ENCODE measurements around the gene REXO4. TPM values are rescaled to one million over a fixed set of nuclear protein-coding genes. Genes with fewer than 3 reads are reported as not detected.

Gene REXO4
- total RNA-seq, 1 donor from 2014 or later, result 22.5 TPM

DNA sequence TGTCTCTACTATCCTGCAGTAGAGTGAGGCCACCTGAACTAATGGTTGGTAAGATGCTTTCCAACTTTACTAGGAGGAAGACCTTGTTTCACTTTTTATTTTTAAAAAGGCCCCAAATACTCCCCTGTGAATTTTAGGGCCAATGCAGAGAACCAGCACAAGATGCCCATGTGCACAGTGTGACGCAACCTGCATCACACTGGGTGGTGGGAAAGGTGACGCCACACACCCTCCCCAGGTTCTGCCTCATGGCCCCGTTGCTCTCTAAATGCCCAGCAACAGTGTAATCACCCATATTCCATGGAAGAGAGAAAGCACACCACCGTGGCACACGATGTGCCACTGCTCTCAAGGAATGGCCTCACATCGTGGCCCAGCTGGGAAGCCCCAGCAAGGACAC, 48.4 kb downstream of the REXO4 start:
- Mint-ChIP-seq H3K4me1 (ENCODE audit: low read depth, unreplicated experiment) (peaks cover 54% of the 10 kb centered on the region), H3K4me3 (ENCODE audit: unreplicated experiment) (no peak overlapping the region), H3K27me3 (ENCODE audit: low read depth, unreplicated experiment) (no peaks in the 10 kb centered on the region), H3K27ac (ENCODE audit: unreplicated experiment) (no peak overlapping the region), H3K36me3 (ENCODE audit: low read depth, unreplicated experiment) (peaks cover 17% of the 10 kb centered on the region), H3K9me3 (ENCODE audit: unreplicated experiment) (no peaks in the 10 kb centered on the region)
- Histone ChIP-seq H3K4me2 (ENCODE audit: low read length) (peak overlapping the region; percentile 4), H3K4me3 (ENCODE audit: insufficient read depth, low read depth, low read length) (no peak overlapping the region), H3K27ac (ENCODE audit: low read depth, low read length) (no peak overlapping the region), H2AFZ (ENCODE audit: low read depth, low read length) (no peak overlapping the region), H3K36me3 (ENCODE audit: insufficient read depth, low read length) (peaks cover 47% of the 10 kb centered on the region), H3K9me3 (ENCODE audit: insufficient read depth, low read depth, low read length) (no peaks in the 10 kb centered on the region), H3K9ac (ENCODE audit: low read length) (no peak overlapping the region), H3K27me3 (ENCODE audit: insufficient read depth, low read length) (no peaks in the 10 kb centered on the region), H3K79me2 (ENCODE audit: insufficient read depth, low read length) (peaks cover 99% of the 10 kb centered on the region), H3K4me1 (ENCODE audit: insufficient read depth, low read length) (peaks cover 41% of the 10 kb centered on the region), H4K20me1 (ENCODE audit: insufficient read depth, low read length) (peaks cover 99% of the 10 kb centered on the region)
- DNase-seq (ENCODE audit: low read depth) (no peak), FAIRE-seq (no peak)
- TF ChIP-seq EZH2 (IDR thresholded peaks at IDR 0.05; ENCODE audit: insufficient read depth, low read length), result no peak
- TF ChIP-seq, protein P1, sequence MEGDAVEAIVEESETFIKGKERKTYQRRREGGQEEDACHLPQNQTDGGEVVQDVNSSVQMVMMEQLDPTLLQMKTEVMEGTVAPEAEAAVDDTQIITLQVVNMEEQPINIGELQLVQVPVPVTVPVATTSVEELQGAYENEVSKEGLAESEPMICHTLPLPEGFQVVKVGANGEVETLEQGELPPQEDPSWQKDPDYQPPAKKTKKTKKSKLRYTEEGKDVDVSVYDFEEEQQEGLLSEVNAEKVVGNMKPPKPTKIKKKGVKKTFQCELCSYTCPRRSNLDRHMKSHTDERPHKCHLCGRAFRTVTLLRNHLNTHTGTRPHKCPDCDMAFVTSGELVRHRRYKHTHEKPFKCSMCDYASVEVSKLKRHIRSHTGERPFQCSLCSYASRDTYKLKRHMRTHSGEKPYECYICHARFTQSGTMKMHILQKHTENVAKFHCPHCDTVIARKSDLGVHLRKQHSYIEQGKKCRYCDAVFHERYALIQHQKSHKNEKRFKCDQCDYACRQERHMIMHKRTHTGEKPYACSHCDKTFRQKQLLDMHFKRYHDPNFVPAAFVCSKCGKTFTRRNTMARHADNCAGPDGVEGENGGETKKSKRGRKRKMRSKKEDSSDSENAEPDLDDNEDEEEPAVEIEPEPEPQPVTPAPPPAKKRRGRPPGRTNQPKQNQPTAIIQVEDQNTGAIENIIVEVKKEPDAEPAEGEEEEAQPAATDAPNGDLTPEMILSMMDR (IDR thresholded peaks at IDR 0.05; ENCODE audit: insufficient read depth, low read depth, low read length), result no peak

DNA sequence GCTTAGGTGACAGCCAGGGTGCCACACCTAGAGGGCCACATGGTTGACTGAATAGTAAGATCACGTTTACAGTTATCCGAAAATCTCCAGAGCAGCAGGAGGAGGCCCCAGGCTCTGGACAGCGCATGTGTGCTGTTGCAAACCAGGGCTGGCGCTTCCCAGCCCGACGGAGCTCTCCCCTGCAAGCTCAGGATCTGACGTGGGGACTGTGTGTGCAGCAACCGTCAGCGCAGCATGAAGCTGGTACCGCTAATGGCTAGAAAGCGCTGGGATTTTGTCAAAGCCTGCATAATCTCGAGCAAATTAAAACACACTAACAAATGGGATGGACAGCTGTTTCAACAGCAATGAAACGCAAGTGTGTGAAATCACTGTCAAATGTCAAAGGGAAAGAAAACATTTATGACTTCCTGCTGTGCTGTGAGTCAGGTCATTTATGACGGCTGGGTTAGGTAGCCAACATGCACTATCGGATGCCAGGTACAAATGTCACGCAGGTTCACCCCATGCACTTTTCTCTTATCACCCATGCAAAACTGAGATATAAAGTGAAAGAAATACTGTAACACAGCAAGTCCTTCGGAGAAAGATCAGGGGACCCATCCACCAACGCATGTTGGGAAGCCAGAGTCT, 49.4 kb downstream of the REXO4 start:
- peak overlapping the region; percentile 17 for H3K4me3 Mint-ChIP-seq (ENCODE audit: unreplicated experiment)
- H3K79me2 ChIP-seq (ENCODE audit: insufficient read depth, low read length), result peaks cover 96% of the 10 kb centered on the region
- TF ChIP-seq, protein P1 (IDR thresholded peaks at IDR 0.05; ENCODE audit: insufficient read depth, low read depth, low read length), result no peak
- no peak for TF ChIP-seq EZH2 (IDR thresholded peaks at IDR 0.05; ENCODE audit: insufficient read depth, low read length)
- H3K4me2 ChIP-seq (ENCODE audit: low read length), result peak overlapping the region; percentile 4
- H3K4me1 ChIP-seq (ENCODE audit: insufficient read depth, low read length), result peaks cover 36% of the 10 kb centered on the region
- no peak overlapping the region for H3K27ac Mint-ChIP-seq (ENCODE audit: unreplicated experiment)
- FAIRE-seq (no peak), DNase-seq (ENCODE audit: low read depth) (no peak)
- peaks cover 97% of the 10 kb centered on the region for H4K20me1 ChIP-seq (ENCODE audit: insufficient read depth, low read length)
- no peak overlapping the region for H3K27ac ChIP-seq (ENCODE audit: low read depth, low read length)
- no peaks in the 10 kb centered on the region for H3K27me3 ChIP-seq (ENCODE audit: insufficient read depth, low read length)
- peaks cover 57% of the 10 kb centered on the region for H3K4me1 Mint-ChIP-seq (ENCODE audit: low read depth, unreplicated experiment)
- H3K9me3 ChIP-seq (ENCODE audit: insufficient read depth, low read depth, low read length), result no peaks in the 10 kb centered on the region
- H3K9ac ChIP-seq (ENCODE audit: low read length), result no peak overlapping the region
- no peak overlapping the region for H3K4me3 ChIP-seq (ENCODE audit: insufficient read depth, low read depth, low read length)
- peaks cover 56% of the 10 kb centered on the region for H3K36me3 ChIP-seq (ENCODE audit: insufficient read depth, low read length)
- no peaks in the 10 kb centered on the region for H3K27me3 Mint-ChIP-seq (ENCODE audit: low read depth, unreplicated experiment)
- H3K36me3 Mint-ChIP-seq (ENCODE audit: low read depth, unreplicated experiment), result peaks cover 22% of the 10 kb centered on the region
- H2AFZ ChIP-seq (ENCODE audit: low read depth, low read length), result no peak overlapping the region
- no peaks in the 10 kb centered on the region for H3K9me3 Mint-ChIP-seq (ENCODE audit: unreplicated experiment)

DNA sequence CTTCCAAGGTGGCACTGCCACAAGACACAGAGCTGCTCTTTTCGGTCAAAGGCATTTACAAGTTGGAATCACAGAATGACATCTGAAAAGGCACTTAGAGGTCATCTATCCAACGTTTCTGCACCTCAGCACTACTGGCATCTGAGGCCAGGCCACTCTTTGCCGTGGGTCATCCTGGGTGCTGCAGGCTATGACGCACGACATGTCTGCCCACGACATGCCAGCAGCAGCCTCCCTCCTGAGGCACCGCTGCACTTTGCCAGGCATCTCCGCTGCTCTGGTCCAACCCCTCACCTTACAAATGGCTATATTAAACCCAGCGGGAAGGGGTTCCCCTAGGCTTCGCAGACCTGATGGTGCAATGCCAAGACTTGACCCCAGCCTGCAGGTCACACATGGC, 50.0 kb downstream of the REXO4 start:
- no peak for TF ChIP-seq EZH2 (IDR thresholded peaks at IDR 0.05; ENCODE audit: insufficient read depth, low read length)
- TF ChIP-seq, protein P1 (IDR thresholded peaks at IDR 0.05; ENCODE audit: insufficient read depth, low read depth, low read length), result no peak
- peaks cover 56% of the 10 kb centered on the region for H3K4me1 Mint-ChIP-seq (ENCODE audit: low read depth, unreplicated experiment)
- H3K27ac Mint-ChIP-seq (ENCODE audit: unreplicated experiment), result no peak overlapping the region
- H3K4me1 ChIP-seq (ENCODE audit: insufficient read depth, low read length), result peaks cover 35% of the 10 kb centered on the region
- H3K27me3 ChIP-seq (ENCODE audit: insufficient read depth, low read length), result no peaks in the 10 kb centered on the region
- peaks cover 20% of the 10 kb centered on the region for H3K36me3 Mint-ChIP-seq (ENCODE audit: low read depth, unreplicated experiment)
- FAIRE-seq, result no peak
- peaks cover 97% of the 10 kb centered on the region for H4K20me1 ChIP-seq (ENCODE audit: insufficient read depth, low read length)
- H3K27me3 Mint-ChIP-seq (ENCODE audit: low read depth, unreplicated experiment), result no peaks in the 10 kb centered on the region
- no peak overlapping the region for H3K9ac ChIP-seq (ENCODE audit: low read length)
- DNase-seq (ENCODE audit: low read depth), result no peak
- no peaks in the 10 kb centered on the region for H3K9me3 Mint-ChIP-seq (ENCODE audit: unreplicated experiment)
- H3K4me3 Mint-ChIP-seq (ENCODE audit: unreplicated experiment), result no peak overlapping the region
- H3K27ac ChIP-seq (ENCODE audit: low read depth, low read length), result no peak overlapping the region
- H3K79me2 ChIP-seq (ENCODE audit: insufficient read depth, low read length), result peaks cover 96% of the 10 kb centered on the region
- H3K36me3 ChIP-seq (ENCODE audit: insufficient read depth, low read length), result peaks cover 58% of the 10 kb centered on the region
- H3K4me2 ChIP-seq (ENCODE audit: low read length), result no peak overlapping the region
- no peak overlapping the region for H2AFZ ChIP-seq (ENCODE audit: low read depth, low read length)
- no peak overlapping the region for H3K4me3 ChIP-seq (ENCODE audit: insufficient read depth, low read depth, low read length)
- H3K9me3 ChIP-seq (ENCODE audit: insufficient read depth, low read depth, low read length), result no peaks in the 10 kb centered on the region

Measured in astrocyte (in vitro differentiated cells and primary cell).